Mammary epithelial cell (primary cell): ENCODE measurements around the gene TMA7B.

Experiments used
- CTCF ChIP-seq, 2 donors: IDR thresholded peaks in 1 of 2; conservative IDR thresholded peaks in 1 of 2; 2 replicates each; pipeline ENCODE4 v1.5.1; 2011 to 2012; ENCODE audit warnings: inconsistent platforms in 2 of 2, low read length in 2 of 2, mild to moderate bottlenecking in 2 of 2, control low read depth in 1 of 2, low read depth in 1 of 2; ENCODE audit not compliant: insufficient read depth in 1 of 2; ENCODE audit errors: extremely low read depth in 1 of 2
- EZH2 ChIP-seq: IDR thresholded peaks from 2 replicates; pipeline ENCODE4 v1.6.1; 2012; ENCODE audit warnings: low read length, inconsistent platforms, borderline replicate concordance

GRCh38 chr22:39935116-39935515, 25.1 kb upstream of the TMA7B start:
- TF ChIP-seq EZH2 (no peak), CTCF (conservative IDR thresholded peaks at IDR 0.05 in 1 of 2, IDR thresholded peaks at IDR 0.05 in 1 of 2; ENCODE audit: extremely low read depth in 1 of 2, insufficient read depth in 1 of 2, low read depth in 1 of 2, low read length in 2 of 2) (no peak)
